ENCODE results near the gene SYNC. TPM values are rescaled to one million over a fixed set of nuclear protein-coding genes. Genes with fewer than 3 reads are reported as not detected.
"Not testable (repeated sequence)": the region's sequence is repeated elsewhere in the genome, so short reads cannot be mapped to it uniquely, and the experiment has no call there.

Gene SYNC
- total and polyA plus RNA-seq, 12 donors = 3.2 to 35.4 (median 6.8) TPM

- DNase-seq = peak in 3 of 7 donors; percentile 41 to 65 (median 41)
- Histone ChIP-seq H3K9me3 (replicated peaks in 1 of 3) (no peaks in the 10 kb centered on the region), H3K36me3 (replicated peaks in 1 of 2) (peaks cover 0 to 59% of the 10 kb centered on the region in 2 donors), H3K4me3 (no peak overlapping the region), H3K27me3 (no peaks in the 10 kb centered on the region), H3K4me1 (replicated peaks in 1 of 2) (peaks cover 0 to 24% of the 10 kb centered on the region in 2 donors), H3K27ac (no peak overlapping the region)
- intact Hi-C loops (cut with DNase I) = no loop called here
- TF ChIP-seq POLR2A (IDR thresholded peaks at IDR 0.05) (no peak), CTCF (IDR thresholded peaks at IDR 0.05) (no peak)
- 22 to 43% (median 36%) methylated on average over 2 of the region's 2 CpGs for WGBS, 4 donors
Observed at GRCh38 chr1:32681509-32681908, 21.1 kb downstream of the SYNC start.

- no peak overlapping the region for H3K4me3 ChIP-seq
- H3K27me3 ChIP-seq = no peaks in the 10 kb centered on the region
- WGBS, 4 donors = 41 to 59% (median 53%) methylated on average over 1 of the region's 1 CpG
- H3K9me3 ChIP-seq (replicated peaks in 1 of 3) = no peaks in the 10 kb centered on the region
- intact Hi-C loops (cut with DNase I) = no loop called here
- H3K4me1 ChIP-seq (replicated peaks in 1 of 2) = peaks cover 0 to 24% of the 10 kb centered on the region in 2 donors
- no peak for DNase-seq
- TF ChIP-seq POLR2A (IDR thresholded peaks at IDR 0.05) (no peak), CTCF (IDR thresholded peaks at IDR 0.05) (no peak)
- no peak overlapping the region for H3K27ac ChIP-seq
- peaks cover 0 to 68% of the 10 kb centered on the region in 2 donors for H3K36me3 ChIP-seq (replicated peaks in 1 of 2)
Observed at GRCh38 chr1:32680642-32681041, 21.9 kb downstream of the SYNC start.

GRCh38 chr1:32679993-32680392 lies 22.6 kb downstream of the SYNC start:
- H3K9me3 ChIP-seq (replicated peaks in 1 of 3); intact Hi-C loops (cut with DNase I); H3K4me3 ChIP-seq; H3K27ac ChIP-seq; DNase-seq; H3K27me3 ChIP-seq: not testable (repeated sequence)
- peaks cover 0 to 74% of the 10 kb centered on the region in 2 donors for H3K36me3 ChIP-seq (replicated peaks in 1 of 2)
- peaks cover 0 to 24% of the 10 kb centered on the region in 2 donors for H3K4me1 ChIP-seq (replicated peaks in 1 of 2)
- 84 to 88% (median 84%) methylated on average over 4 of the region's 4 CpGs for WGBS, 4 donors

GRCh38 chr1:32676945-32677344 lies 25.6 kb downstream of the SYNC start:
- Histone ChIP-seq H3K4me3 (no peak overlapping the region), H3K27ac (no peak overlapping the region), H3K4me1 (replicated peaks in 1 of 2) (peaks cover 0 to 15% of the 10 kb centered on the region in 2 donors), H3K36me3 (replicated peaks in 1 of 2) (peaks cover 0 to 88% of the 10 kb centered on the region in 2 donors), H3K9me3 (replicated peaks in 1 of 3) (no peaks in the 10 kb centered on the region), H3K27me3 (no peaks in the 10 kb centered on the region)
- no peak for TF ChIP-seq POLR2A (IDR thresholded peaks at IDR 0.05)
- no peak for TF ChIP-seq CTCF (IDR thresholded peaks at IDR 0.05)
- DNase-seq = no peak
- WGBS, 4 donors = 29 to 44% (median 34%) methylated on average over 3 of the region's 3 CpGs
- intact Hi-C loops (cut with DNase I) = no loop called here

GRCh38 chr1:32668716-32669115 lies 33.9 kb downstream of the SYNC start:
- H3K4me1 ChIP-seq (replicated peaks in 1 of 2); DNase-seq; H3K27me3 ChIP-seq; intact Hi-C loops (cut with DNase I); H3K9me3 ChIP-seq (replicated peaks in 1 of 3); H3K27ac ChIP-seq; H3K4me3 ChIP-seq: not testable (repeated sequence)
- peaks cover 0 to 96% of the 10 kb centered on the region in 2 donors for H3K36me3 ChIP-seq (replicated peaks in 1 of 2)
- WGBS, 4 donors = 95 to 98% (median 97%) methylated on average over 5 of the region's 5 CpGs

All from adrenal gland (tissue), 12 donors.